CD4-positive, alpha-beta T cell treated with Interleukin-17A for 4 hours (primary cell): Measurements from ENCODE around the gene TLL1.

Experiments used
- DNase-seq: peaks from one replicate; pipeline ENCODE4 v3.0.0-alpha.2; 2020; ENCODE audit warnings: mixed read lengths

TLL1 gene

DNA sequence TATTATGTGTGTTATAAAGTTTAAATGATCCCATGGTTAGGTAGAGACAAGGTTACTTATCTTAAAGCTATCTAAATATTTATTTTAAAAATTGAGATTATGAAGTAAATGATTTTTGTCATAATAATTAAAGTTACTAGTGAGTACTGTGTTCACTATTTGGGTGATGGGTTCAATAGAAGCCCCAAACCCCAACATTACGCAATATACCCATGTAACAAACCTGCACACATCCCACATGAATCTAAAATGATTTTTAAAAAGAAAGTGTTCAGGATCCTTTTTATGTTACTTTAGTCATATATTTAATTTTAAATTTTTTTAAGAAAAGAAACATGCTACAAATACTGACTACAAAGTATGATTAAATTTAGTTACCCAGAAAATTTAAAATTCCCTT is 193.9 kb downstream of the TLL1 start:
- no peak for DNase-seq

DNA sequence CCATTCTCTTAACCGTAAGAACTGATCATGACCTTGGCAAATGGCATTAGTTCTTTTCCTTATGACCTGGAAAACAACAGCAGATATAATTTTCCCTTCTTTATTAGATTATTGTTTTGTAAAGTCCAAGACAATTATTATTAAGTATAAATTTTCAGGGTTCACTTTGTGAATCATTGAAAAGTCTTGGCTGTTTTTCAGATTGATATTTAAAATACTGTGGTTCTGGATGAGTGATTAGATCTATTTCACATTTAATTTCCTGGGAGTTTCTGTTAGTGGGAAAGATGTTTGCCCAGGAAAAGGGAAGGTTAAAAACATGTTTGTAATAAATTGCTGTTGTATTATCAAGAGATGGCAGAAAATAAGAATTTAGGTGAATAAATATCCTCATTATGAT is 194.9 kb downstream of the TLL1 start:
- no peak for DNase-seq

DNA sequence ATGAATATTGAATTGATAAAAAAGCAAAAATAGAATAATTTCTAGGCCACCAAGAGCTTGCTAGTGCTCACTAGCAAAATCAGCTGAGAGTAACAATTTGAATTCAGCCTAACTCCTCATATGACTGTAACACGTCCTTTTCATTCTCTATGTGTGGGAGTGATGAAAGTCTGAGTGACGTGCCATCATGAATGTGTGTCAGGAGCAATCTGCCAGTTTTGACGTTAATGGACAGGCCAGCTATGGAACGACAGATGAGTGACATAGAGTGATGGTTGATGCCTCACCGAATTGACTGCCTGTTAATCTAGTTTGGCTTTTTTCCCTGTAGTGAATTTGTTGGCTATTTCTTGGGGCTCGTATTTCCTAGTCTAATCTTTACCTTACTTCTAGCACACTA is 200.7 kb downstream of the TLL1 start:
- DNase-seq, result no peak

DNA sequence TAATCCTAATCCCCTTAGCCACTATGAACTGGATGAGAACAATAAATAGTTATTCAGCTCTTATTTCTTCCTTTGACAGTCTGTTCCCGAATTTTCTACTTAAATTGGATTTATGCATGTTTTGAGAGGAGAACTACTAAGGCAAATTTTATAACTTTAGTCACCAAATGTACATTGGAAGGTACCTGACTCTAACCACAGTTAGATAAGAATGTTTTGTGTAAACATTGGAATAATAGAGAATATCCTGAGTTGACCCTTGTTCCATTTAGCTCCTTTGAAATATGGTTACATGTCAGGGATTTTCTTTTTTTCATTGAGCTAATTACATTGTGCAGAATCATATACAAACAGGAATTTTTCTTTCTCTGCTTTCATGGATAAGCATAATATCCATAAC is 202.6 kb downstream of the TLL1 start:
- no peak for DNase-seq

- DNase-seq, result no peak
These were observed 204.7 kb downstream of the TLL1 start for GRCh38 chr4:166077782-166078181.

DNA sequence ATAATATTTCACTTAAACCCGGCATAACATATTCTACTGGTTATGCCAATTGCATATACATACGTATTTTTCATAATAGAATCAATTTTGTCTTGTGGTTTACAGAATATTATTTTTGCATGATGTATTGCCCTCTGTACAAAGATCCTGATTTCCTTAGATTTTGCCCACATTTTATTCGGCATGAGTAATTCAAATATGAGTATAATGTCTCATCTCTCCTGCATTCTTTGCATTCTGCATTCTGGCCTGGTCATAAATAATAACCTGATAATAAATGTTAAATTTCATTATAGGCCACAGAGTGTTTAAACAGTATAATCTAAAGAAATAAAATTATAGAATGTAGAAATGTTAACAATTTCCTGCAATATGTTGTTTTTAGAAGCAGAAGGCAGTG is 205.3 kb downstream of the TLL1 start:
- no peak for DNase-seq

- DNase-seq, result no peak
These were observed 205.9 kb downstream of the TLL1 start for GRCh38 chr4:166078955-166079354.

- DNase-seq, result no peak
These were observed 214.5 kb downstream of the TLL1 start for GRCh38 chr4:166087569-166087968.

GRCh38 chr4:166088576-166088975 is 215.5 kb downstream of the TLL1 start:
- no peak for DNase-seq

DNA sequence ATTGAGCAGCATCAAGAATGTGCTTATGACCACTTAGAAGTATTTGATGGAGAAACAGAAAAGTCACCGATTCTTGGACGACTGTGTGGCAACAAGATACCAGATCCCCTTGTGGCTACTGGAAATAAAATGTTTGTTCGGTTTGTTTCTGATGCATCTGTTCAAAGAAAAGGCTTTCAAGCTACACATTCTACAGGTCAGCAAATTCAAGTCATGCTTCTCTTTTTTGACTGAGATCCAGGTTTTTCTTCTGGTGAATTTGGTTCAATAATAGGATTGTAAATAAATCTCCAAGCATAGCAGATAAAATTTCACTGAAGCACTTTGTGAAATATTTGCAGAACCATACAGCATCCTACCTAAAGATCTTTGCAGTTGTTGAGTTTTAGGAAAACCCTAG is 218.1 kb downstream of the TLL1 start:
- DNase-seq, result no peak

DNA sequence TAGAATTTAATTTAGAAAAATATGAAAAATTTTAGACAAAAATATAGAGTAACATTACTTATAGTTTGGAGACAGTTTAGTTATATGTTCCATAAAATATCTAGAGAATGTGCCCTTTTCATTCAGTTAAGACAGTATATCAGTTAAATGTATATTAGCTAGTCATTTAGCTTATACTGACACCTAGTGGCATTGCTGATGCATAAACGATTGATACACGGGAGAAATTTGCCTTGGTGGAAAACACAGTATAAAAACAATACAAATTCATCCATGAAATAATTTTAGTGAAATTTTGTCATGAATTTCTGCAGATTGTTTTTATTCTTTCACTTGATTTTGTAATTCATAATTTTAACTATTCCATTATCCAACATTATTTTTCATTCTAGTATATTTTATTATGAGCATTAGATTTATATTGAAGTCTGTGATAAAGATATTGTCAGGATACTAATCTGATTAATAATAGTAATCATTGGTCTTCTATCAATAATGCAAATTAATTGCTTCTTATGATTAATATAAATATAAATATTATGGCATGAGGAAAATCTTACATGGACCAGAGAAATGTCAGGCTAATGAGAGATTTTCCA is 219.0 kb downstream of the TLL1 start:
- no peak for DNase-seq

DNA sequence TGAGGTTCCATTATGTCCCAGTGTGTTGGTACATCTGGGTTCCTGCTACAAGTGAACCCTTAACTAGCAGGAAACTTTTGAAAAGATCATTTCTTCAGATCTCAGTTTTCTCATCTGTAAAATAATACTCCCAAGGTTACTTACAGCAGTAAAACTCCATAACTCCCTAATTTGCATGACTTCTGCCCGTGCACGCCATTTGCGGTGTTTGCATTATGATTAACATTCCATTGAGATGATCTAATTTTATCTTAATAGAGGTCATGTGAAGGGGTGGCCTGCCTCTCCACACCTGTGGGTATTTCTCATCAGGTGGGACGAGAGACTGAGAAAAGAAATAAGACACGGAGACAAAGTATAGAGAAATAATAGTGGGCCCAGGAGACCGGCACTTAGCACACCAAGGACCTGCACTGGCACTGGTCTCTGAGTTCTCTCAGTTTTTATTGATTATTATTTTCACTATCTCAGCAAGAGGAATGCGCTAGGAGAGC is 219.8 kb downstream of the TLL1 start:
- no peak for DNase-seq

GRCh38 chr4:166104623-166105022 is 231.6 kb downstream of the TLL1 start:
- no peak for DNase-seq

- no peak for DNase-seq
These were observed 248.9 kb downstream of the TLL1 start for GRCh38 chr4:166121897-166122296.

GRCh38 chr4:166123546-166123945 is 250.5 kb downstream of the TLL1 start:
- DNase-seq, result no peak

GRCh38 chr4:166128403-166128802 is 255.4 kb downstream of the TLL1 start:
- DNase-seq, result no peak

GRCh38 chr4:166134285-166134684 is 261.2 kb downstream of the TLL1 start:
- no peak for DNase-seq

- no peak for DNase-seq
These were observed 267.9 kb downstream of the TLL1 start for GRCh38 chr4:166140951-166141350.

DNA sequence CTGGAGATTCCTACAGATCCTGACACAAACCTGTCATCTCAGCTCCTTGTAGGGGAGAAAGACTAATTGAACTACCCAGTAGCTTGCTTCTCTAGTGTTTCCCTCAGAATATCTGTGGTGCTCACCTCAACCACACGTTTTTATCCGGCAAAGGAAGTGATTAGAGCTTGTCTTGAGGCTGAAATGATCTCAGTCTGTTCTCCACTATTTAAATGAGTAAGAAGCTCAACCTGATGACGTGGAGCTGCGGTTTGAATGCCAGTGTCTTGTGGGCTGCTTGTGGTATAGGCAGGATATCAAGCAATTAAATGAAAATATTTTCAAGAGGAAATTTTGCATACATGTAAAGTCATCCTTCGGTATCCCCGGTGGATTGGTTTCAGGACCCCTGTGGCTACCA is 270.2 kb downstream of the TLL1 start:
- DNase-seq, result no peak

GRCh38 chr4:166144607-166145006 is 271.6 kb downstream of the TLL1 start:
- no peak for DNase-seq

DNA sequence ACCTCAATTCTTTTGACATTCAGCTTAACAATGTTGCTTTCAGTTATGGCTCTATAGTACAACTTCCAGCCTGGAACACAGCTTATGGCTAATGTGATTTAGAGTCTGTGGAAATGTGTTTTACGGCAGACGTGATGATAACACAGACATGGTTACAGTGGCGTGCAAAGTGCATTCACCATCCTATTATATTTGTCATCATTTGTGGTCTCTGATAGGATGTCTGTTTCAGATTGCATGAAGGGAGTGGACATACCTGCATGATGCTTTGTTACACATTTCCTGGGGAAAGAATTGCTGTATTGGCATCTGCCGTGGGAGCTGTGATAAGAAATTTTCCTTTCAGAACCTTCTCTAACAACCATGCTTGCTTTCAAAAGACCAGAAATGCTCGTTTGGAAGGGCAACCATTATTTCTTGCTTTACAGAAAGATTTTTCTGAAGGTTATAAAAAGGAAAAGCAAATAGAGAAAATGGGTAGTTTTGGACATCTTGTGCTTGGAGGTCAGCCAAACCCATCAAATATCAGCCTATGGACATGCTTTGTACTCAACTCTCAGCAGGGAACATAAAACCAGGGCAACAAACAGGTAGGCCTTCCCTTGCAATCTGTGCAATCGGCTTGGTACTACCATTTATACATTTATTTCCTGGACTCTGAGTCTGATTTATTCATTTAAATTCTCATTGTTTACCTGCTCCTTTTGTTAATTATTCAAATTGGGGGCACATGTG is 273.9 kb downstream of the TLL1 start:
- DNase-seq, result no peak
